Measurements from ENCODE around the gene CTLA4. TPM values are rescaled to one million over a fixed set of nuclear protein-coding genes. Genes with fewer than 3 reads are reported as not detected.

The CTLA4 gene
- total and polyA plus RNA-seq, 10 of the 15 experiments (the other 5 are each of a cell fraction or from before 2014, with no cell fraction given), result not detected

DNA sequence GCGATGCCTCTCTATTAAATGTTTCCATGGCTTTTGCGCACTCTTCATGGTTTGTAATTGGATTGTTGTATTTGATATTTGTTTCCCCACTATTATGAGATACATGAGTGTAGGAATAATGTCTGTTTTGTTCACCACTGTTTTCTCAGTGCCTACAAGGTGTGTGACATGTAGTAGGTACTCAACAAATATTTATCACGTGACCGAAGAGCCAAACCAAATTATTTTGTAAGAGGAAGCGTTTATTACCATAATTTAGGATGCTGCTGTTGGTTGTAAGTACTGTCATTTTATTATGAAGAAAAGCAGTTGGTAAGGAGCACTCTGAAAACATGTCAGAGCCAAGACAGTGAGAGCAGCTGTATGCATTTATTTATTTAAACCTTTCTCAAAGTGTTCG lies 32.2 kb upstream of the CTLA4 start (continued):
- TF ChIP-seq MXI1 (IDR thresholded peaks at IDR 0.05; ENCODE audit: low read depth, low read length), result no peak
- TF ChIP-seq, protein P1, sequence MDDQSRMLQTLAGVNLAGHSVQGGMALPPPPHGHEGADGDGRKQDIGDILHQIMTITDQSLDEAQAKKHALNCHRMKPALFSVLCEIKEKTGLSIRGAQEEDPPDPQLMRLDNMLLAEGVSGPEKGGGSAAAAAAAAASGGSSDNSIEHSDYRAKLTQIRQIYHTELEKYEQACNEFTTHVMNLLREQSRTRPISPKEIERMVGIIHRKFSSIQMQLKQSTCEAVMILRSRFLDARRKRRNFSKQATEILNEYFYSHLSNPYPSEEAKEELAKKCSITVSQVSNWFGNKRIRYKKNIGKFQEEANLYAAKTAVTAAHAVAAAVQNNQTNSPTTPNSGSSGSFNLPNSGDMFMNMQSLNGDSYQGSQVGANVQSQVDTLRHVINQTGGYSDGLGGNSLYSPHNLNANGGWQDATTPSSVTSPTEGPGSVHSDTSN (IDR thresholded peaks at IDR 0.05; ENCODE audit: insufficient replicate concordance, low read depth, low read length), result no peak

DNA sequence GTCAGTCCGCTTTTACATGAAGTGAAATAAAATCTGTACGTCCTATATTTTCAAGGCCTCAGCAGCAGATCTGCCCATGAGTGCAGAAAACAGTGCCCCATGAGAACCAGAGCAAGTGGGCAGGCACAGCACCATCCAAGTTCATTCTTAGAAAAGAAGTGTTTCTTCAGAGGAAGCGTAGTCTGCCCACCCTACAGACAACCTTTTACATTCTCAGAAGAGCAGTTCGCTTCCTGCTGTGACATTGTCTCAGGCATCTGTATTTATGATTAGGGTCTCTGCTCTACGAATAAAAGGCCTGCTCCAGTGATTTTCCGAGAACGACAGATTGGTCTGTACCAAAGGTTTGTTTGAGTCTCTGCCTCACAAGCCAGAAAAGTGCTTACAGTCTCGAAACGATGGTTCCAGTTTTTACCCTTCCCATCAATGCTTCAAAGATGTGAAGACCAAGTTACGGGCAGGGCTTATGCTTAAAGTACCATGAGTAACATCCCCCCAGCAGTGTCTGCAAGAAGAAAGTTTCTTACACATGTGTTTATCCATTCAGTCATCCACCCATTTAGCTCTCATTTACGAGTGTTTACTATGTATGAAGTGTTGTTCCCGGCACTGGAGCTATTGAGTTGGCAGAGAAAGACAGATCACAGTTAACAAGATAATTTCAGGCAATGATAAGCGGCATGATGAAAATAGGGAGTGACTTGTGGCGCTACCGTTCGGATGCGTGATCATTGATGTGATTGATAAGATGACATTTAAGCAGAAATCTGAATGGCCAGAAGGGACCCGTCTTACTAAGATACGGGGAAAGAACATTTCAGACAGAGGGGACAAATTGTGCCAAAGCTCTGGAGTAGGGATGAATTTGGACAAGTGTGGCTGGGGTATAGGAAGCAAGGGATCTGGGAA lies 31.4 kb upstream of the CTLA4 start:
- H3K27me3 ChIP-seq (replicated peaks in 1 of 2; ENCODE audit: control insufficient read depth in 2 of 2, insufficient read depth in 2 of 2, low read length in 1 of 2), result no peaks in the 10 kb centered on the region
- ChIA-PET CTCF (interaction anchor here (1.1 to 1.5 kb wide), 2 partner anchors 21 to 22 kb away, joined by 3 to 6 read pairs; no protein-coding TSS in a partner anchor), POLR2A (no interaction called here), RAD21 (ENCODE audit: unreplicated experiment) (no interaction called here), SMC1A (ENCODE audit: uncharacterized antibody, unreplicated experiment) (no interaction called here)
- no peaks in the 10 kb centered on the region for H4K20me1 ChIP-seq (ENCODE audit: control insufficient read depth, insufficient read depth)
- no peaks in the 10 kb centered on the region for H3K9me3 ChIP-seq (replicated peaks; ENCODE audit: control insufficient read depth, insufficient read depth, low read length)
- H3K4me2 ChIP-seq (ENCODE audit: control insufficient read depth, insufficient read depth), result no peak overlapping the region
- no peaks in the 10 kb centered on the region for H3K79me2 ChIP-seq (ENCODE audit: control insufficient read depth, insufficient read depth, low read length)
- no peak overlapping the region for H3K27ac ChIP-seq (ENCODE audit: control insufficient read depth, insufficient read depth)
- DNase-seq (ENCODE audit: low read depth, low spot score) (no peak), ATAC-seq (no peak), FAIRE-seq (no peak)
- whole genome bisulfite sequencing (ENCODE audit: insufficient coverage, insufficient replicate concordance, low lambda C conversion rate, missing lambda C conversion rate), result 51% methylated on average over 19 of the region's 19 CpGs
- H3K9ac ChIP-seq (ENCODE audit: control insufficient read depth, insufficient read depth, low read length), result no peak overlapping the region
- no peak overlapping the region for H3K4me3 ChIP-seq
- no peaks in the 10 kb centered on the region for H3K4me1 ChIP-seq (ENCODE audit: control insufficient read depth, insufficient read depth, low read length)
- in situ Hi-C loops (cut with MboI) (no loop called here), intact Hi-C loops (cut with micrococcal nuclease; ENCODE audit: unreplicated experiment) (no loop called here)
- no peak overlapping the region for H2AFZ ChIP-seq (ENCODE audit: control insufficient read depth, low read depth, low read length)
- H3K36me3 ChIP-seq (ENCODE audit: control insufficient read depth in 2 of 2, insufficient read depth in 2 of 2, low read length in 1 of 2), result no peaks in the 10 kb centered on the region
- BruUV-seq (replicated peaks), result no TSS peak
- TF ChIP-seq FOXK2 (IDR thresholded peaks at IDR 0.05) (no peak), MTA3 (IDR thresholded peaks at IDR 0.05; ENCODE audit: borderline replicate concordance, low read length) (no peak), RAD51 (IDR thresholded peaks at IDR 0.05) (no peak), NFYB (IDR thresholded peaks at IDR 0.05; ENCODE audit: insufficient read depth, low read depth, low read length) (no peak), IRF4 (IDR thresholded peaks at IDR 0.05; ENCODE audit: low read depth, low read length) (no peak), POLR2A (IDR thresholded peaks at IDR 0.05; ENCODE audit: low read depth, low read length) (no peak), CHD2 (IDR thresholded peaks at IDR 0.05; ENCODE audit: borderline replicate concordance, low read depth, low read length) (no peak), EZH2 (IDR thresholded peaks at IDR 0.05; ENCODE audit: borderline replicate concordance, control insufficient read depth, low read depth, low read length) (no peak), NR2C2 (IDR thresholded peaks at IDR 0.05; ENCODE audit: borderline replicate concordance, control insufficient read depth, insufficient read length, low read depth) (no peak), IKZF1 (conservative IDR thresholded peaks at IDR 0.05) (no peak), SREBF1 (IDR thresholded peaks at IDR 0.05; ENCODE audit: low read length) (no peak)
